Ishikawa (cell line): ENCODE measurements around the gene ITGA1.

Experiments
- CEBPB ChIP-seq: IDR thresholded peaks from 2 replicates; pipeline ENCODE4 v1.6.1; 2012
- CREB1 ChIP-seq: IDR thresholded peaks from 2 replicates; pipeline ENCODE4 v1.6.1; 2012; ENCODE audit warnings: low read depth
- EGR1 ChIP-seq: IDR thresholded peaks from 2 replicates; pipeline ENCODE4 v1.6.1; 2012
- EP300 ChIP-seq: IDR thresholded peaks from 2 replicates; pipeline ENCODE4 v1.6.1; 2012; ENCODE audit warnings: borderline replicate concordance
- FOXM1 ChIP-seq: IDR thresholded peaks from 2 replicates; pipeline ENCODE4 v1.6.1; 2012; ENCODE audit warnings: low read depth, borderline replicate concordance
- MAX ChIP-seq: IDR thresholded peaks from 2 replicates; pipeline ENCODE4 v1.6.1; 2012
- NFIC ChIP-seq: IDR thresholded peaks from 2 replicates; pipeline ENCODE4 v1.6.1; 2012
- RAD21 ChIP-seq: IDR thresholded peaks from 2 replicates; pipeline ENCODE4 v1.6.1; 2012; ENCODE audit warnings: low read depth
- TAF1 ChIP-seq: IDR thresholded peaks from 2 replicates; pipeline ENCODE4 v1.6.1; 2012; ENCODE audit warnings: low read depth, mild to moderate bottlenecking
- TCF12 ChIP-seq: IDR thresholded peaks from 2 replicates; pipeline ENCODE4 v1.6.1; 2012; ENCODE audit warnings: low read depth
- TEAD4 ChIP-seq: IDR thresholded peaks from 2 replicates; pipeline ENCODE4 v1.6.1; 2012
- USF1 ChIP-seq: IDR thresholded peaks from 2 replicates; pipeline ENCODE4 v1.6.1; 2012
- YY1 ChIP-seq: IDR thresholded peaks from 2 replicates; pipeline ENCODE4 v1.6.1; 2012; ENCODE audit warnings: low read depth
- ZBTB7A ChIP-seq: IDR thresholded peaks from 2 replicates; pipeline ENCODE4 v1.6.1; 2012; ENCODE audit warnings: low read depth
- TF ChIP-seq, protein P1 (sequence below): IDR thresholded peaks from 2 replicates; pipeline ENCODE4 v1.6.1; 2012; ENCODE audit warnings: low read depth, mild to moderate bottlenecking

Gene ITGA1

GRCh38 chr5:52985306-52985705 lies 197.6 kb downstream of the ITGA1 start:
- no peak for TF ChIP-seq EGR1
- no peak for TF ChIP-seq USF1
- TF ChIP-seq MAX: no peak
- no peak for TF ChIP-seq ZBTB7A
- TF ChIP-seq TEAD4: no peak
- TF ChIP-seq RAD21: no peak
- TF ChIP-seq EP300: no peak
- no peak for TF ChIP-seq NFIC
- TF ChIP-seq FOXM1: no peak
- TF ChIP-seq TAF1: no peak
- no peak for TF ChIP-seq CEBPB
- no peak for TF ChIP-seq YY1
- TF ChIP-seq CREB1: no peak
- TF ChIP-seq, protein P1, sequence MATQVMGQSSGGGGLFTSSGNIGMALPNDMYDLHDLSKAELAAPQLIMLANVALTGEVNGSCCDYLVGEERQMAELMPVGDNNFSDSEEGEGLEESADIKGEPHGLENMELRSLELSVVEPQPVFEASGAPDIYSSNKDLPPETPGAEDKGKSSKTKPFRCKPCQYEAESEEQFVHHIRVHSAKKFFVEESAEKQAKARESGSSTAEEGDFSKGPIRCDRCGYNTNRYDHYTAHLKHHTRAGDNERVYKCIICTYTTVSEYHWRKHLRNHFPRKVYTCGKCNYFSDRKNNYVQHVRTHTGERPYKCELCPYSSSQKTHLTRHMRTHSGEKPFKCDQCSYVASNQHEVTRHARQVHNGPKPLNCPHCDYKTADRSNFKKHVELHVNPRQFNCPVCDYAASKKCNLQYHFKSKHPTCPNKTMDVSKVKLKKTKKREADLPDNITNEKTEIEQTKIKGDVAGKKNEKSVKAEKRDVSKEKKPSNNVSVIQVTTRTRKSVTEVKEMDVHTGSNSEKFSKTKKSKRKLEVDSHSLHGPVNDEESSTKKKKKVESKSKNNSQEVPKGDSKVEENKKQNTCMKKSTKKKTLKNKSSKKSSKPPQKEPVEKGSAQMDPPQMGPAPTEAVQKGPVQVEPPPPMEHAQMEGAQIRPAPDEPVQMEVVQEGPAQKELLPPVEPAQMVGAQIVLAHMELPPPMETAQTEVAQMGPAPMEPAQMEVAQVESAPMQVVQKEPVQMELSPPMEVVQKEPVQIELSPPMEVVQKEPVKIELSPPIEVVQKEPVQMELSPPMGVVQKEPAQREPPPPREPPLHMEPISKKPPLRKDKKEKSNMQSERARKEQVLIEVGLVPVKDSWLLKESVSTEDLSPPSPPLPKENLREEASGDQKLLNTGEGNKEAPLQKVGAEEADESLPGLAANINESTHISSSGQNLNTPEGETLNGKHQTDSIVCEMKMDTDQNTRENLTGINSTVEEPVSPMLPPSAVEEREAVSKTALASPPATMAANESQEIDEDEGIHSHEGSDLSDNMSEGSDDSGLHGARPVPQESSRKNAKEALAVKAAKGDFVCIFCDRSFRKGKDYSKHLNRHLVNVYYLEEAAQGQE: no peak
- TF ChIP-seq TCF12: no peak

DNA sequence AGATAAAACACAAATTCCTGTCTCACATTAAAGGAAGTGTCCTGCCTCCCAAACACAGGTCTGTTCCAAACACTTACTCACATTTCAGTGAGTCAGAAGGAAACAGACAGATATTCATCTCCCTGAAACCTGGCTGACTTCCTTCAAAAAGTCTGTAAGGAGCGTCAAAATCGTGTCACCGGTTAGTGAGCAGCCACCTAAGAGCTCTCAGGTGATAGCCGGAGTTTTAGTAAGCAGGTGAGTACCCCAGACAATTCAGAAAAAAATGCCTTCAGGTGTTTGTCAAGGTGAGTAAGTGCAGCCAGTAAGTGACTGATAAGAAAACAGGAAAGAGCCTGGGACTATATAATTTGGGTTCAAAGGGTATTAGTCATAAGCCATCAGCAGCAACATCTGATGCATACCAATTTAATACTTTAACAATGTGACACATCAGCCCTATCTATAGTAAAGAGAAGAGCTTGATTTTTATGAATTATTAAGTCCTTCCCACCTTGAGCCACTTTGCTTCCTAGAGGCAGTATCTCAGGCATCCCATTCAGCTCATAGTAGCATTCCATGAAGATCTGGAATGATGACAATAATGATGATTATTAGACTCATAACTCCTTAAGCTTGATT lies 200.1 kb downstream of the ITGA1 start:
- TF ChIP-seq CEBPB (no peak), EP300 (no peak), CREB1 (no peak), ZBTB7A (no peak), MAX (no peak), USF1 (no peak), RAD21 (no peak), EGR1 (no peak), TCF12 (no peak), TAF1 (no peak), FOXM1 (no peak), TEAD4 (no peak), YY1 (no peak), NFIC (no peak)
- TF ChIP-seq, protein P1: no peak

- no peak for TF ChIP-seq EGR1
- no peak for TF ChIP-seq CREB1
These were observed 200.8 kb downstream of the ITGA1 start for GRCh38 chr5:52988335-52989024.

DNA sequence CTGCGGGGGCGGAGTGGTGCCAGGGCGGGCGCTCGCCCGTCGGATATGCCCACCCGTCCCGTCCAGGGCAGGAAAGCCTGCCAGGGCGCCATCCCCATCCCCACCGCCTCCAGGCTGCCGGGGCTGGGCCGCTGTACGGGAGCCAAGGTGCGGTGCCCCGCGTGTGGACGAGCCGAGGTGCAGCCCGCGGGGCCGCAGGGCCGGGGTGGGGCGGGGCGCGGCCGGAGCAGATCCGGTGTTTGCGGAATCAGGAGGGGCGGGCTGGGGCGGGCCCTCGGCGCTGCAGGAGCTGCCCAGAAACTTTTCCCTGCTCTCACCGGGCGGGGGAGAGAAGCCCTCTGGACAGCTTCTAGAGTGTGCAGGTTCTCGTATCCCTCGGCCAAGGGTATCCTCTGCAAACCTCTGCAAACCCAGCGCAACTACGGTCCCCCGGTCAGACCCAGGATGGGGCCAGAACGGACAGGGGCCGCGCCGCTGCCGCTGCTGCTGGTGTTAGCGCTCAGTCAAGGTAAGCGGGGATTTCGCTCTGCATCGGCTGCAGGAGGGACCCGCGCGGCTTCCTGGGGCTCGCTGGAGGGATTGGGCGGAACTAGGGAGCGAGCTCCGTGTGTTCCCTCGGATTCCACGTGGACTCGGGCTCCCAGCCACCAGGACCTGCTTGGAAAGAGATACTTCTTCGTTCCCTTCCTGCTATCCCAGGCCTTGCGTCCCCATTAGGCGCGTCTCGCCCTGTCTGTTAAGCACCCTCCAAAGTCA lies 201.5 kb downstream of the ITGA1 start, which contains the start of gene ITGA2:
Gene ITGA2, plus strand, starts transcription at position 328 of the 756 bp plus-strand sequence. Its CDS starts 117 bp downstream, at position 445.
- TF ChIP-seq ZBTB7A (0 out of 2 replicates have a peak, but pooled peaks have one; percentile 30), CREB1 (no peak), USF1 (no peak), MAX (0 out of 2 replicates have a peak, but pooled peaks have one; percentile 32), TAF1 (no peak), TEAD4 (no peak), FOXM1 (no peak), EGR1 (peak; percentile 90), YY1 (no peak), RAD21 (no peak), TCF12 (no peak), EP300 (no peak), CEBPB (no peak), NFIC (no peak)
- TF ChIP-seq, protein P1: no peak
